Natural killer cell (primary cell): Measurements from ENCODE around the gene COX19. TPM values are rescaled to one million over a fixed set of nuclear protein-coding genes. Genes with fewer than 3 reads are reported as not detected.

Experiments used
- ATAC-seq, 3 donors: fragments of 150-1000 bp in 2 of 3; fragments of 200-7000 bp in 1 of 3; cut with Tn5 transposase; 1 replicate in 1 of 3; 2 replicates in 2 of 3; pipeline ENCODE4 v1.10.0; 2021; ENCODE audit warnings: mild to moderate bottlenecking in 2 of 3, moderate library complexity in 2 of 3
- DNase-seq, 2 donors: peaks; one replicate each; pipeline versions ENCODE4 v3.0.0 to v3.0.0-alpha.2; 2013 to 2021; ENCODE audit warnings: mixed read lengths in 1 of 2
- H3K27ac ChIP-seq: one replicate; pipeline ENCODE4 v1.5.1; 2013; ENCODE audit warnings: mild to moderate bottlenecking, low read length
- H3K27me3 ChIP-seq: one replicate; pipeline ENCODE4 v1.6.1; 2013; ENCODE audit warnings: low read length; ENCODE audit not compliant: control insufficient read depth, insufficient read depth
- H3K36me3 ChIP-seq: one replicate; pipeline ENCODE4 v1.6.1; 2013; ENCODE audit warnings: low read length; ENCODE audit not compliant: control insufficient read depth, insufficient read depth
- H3K4me1 ChIP-seq: one replicate; pipeline ENCODE4 v1.6.1; 2013; ENCODE audit warnings: low read length; ENCODE audit not compliant: control insufficient read depth, insufficient read depth
- H3K4me3 ChIP-seq: one replicate; pipeline ENCODE4 v1.5.1; 2013; ENCODE audit warnings: low read length
- H3K9me3 ChIP-seq: one replicate; pipeline ENCODE4 v1.6.1; 2013; ENCODE audit warnings: low read length; ENCODE audit not compliant: control insufficient read depth, insufficient read depth
- H3K27ac Mint-ChIP-seq, 2 donors: one replicate each; pipeline ENCODE4 v1.8.0; 2022; ENCODE audit warnings: mild to moderate bottlenecking in 2 of 2, mixed read lengths in 2 of 2, moderate library complexity in 1 of 2
- H3K27me3 Mint-ChIP-seq, 2 donors: one replicate each; pipeline ENCODE4 v1.8.0; 2022; ENCODE audit warnings: low read depth in 2 of 2, mixed read lengths in 2 of 2
- H3K36me3 Mint-ChIP-seq: one replicate; pipeline ENCODE4 v1.8.0; 2022; ENCODE audit warnings: mixed read lengths
- H3K4me1 Mint-ChIP-seq, 2 donors: one replicate each; pipeline ENCODE4 v1.8.0; 2022; ENCODE audit warnings: mixed read lengths in 2 of 2
- H3K4me3 Mint-ChIP-seq: one replicate; pipeline ENCODE4 v1.8.0; 2022; ENCODE audit warnings: mild to moderate bottlenecking, moderate library complexity, mixed read lengths
- H3K9me3 Mint-ChIP-seq, 2 donors: one replicate each; pipeline ENCODE4 v1.8.0; 2022; ENCODE audit warnings: mixed read lengths in 2 of 2
- CTCF ChIP-seq: fragments of 200-600 bp; IDR thresholded peaks from one replicate; pipeline ENCODE4 v1.8.0; 2022; ENCODE audit warnings: antibody characterized with exemption
- WGBS: methylation state at CpG from one replicate; pipeline ENCODE4 v1.1.7; 2013; ENCODE audit warnings: missing lambda C conversion rate; ENCODE audit not compliant: insufficient coverage; 5-methylcytosine and 5-hydroxymethylcytosine counted together
- intact Hi-C: fragments of 100-400 bp; cut with micrococcal nuclease; formaldehyde crosslinking; loops from one replicate; pipeline ENCODE4 v1.14.2; 2022
- total RNA-seq, 4 donors: library from RNA; stranded (reverse); fragments of 120-200 nt in 1 of 4; gene quantifications; one replicate each; pipeline versions ENCODE4 v1.2.3 to v1.2.4, GENCODE V29; 2013 to 2022

COX19 gene
- total RNA-seq, 3 donors from 2014 or later (not counting 1 experiment from before 2014, with no cell fraction given) = 33.6 to 38.3 (median 33.6) TPM

GRCh38 chr7:996079-996872, 20.9 kb upstream of the COX19 start:
- no peak for TF ChIP-seq CTCF
- H3K36me3 ChIP-seq = no peaks in the 10 kb centered on the region
- H3K27me3 Mint-ChIP-seq = no peaks in the 10 kb centered on the region
- no peak for DNase-seq
- H3K27me3 ChIP-seq = no peaks in the 10 kb centered on the region
- H3K4me3 Mint-ChIP-seq = no peak overlapping the region
- intact Hi-C loops = no loop called here
- H3K36me3 Mint-ChIP-seq = no peaks in the 10 kb centered on the region
- H3K9me3 ChIP-seq = no peaks in the 10 kb centered on the region
- no peak for ATAC-seq
- peaks cover 31% of the 10 kb centered on the region for H3K4me1 ChIP-seq
- H3K27ac Mint-ChIP-seq = no peak overlapping the region
- WGBS = 69% methylated on average over 38 of the region's 38 CpGs
- no peak overlapping the region for H3K4me3 ChIP-seq
- no peak overlapping the region for H3K27ac ChIP-seq
- H3K9me3 Mint-ChIP-seq = no peaks in the 10 kb centered on the region
- H3K4me1 Mint-ChIP-seq = peaks cover 5 to 17% of the 10 kb centered on the region in 2 donors

GRCh38 chr7:995571-995970, 20.2 kb upstream of the COX19 start:
- H3K4me1 ChIP-seq = peaks cover 26% of the 10 kb centered on the region
- no peaks in the 10 kb centered on the region for H3K27me3 Mint-ChIP-seq
- intact Hi-C loops = no loop called here
- WGBS = 88% methylated on average over 14 of the region's 14 CpGs
- no peak for TF ChIP-seq CTCF
- ATAC-seq (no peak), DNase-seq (no peak)
- no peak overlapping the region for H3K4me3 Mint-ChIP-seq
- H3K4me3 ChIP-seq = no peak overlapping the region
- no peaks in the 10 kb centered on the region for H3K36me3 ChIP-seq
- no peak overlapping the region for H3K27ac Mint-ChIP-seq
- no peaks in the 10 kb centered on the region for H3K9me3 Mint-ChIP-seq
- no peaks in the 10 kb centered on the region for H3K27me3 ChIP-seq
- H3K4me1 Mint-ChIP-seq = peaks cover 5 to 10% of the 10 kb centered on the region in 2 donors
- H3K36me3 Mint-ChIP-seq = no peaks in the 10 kb centered on the region
- H3K9me3 ChIP-seq = no peaks in the 10 kb centered on the region
- no peak overlapping the region for H3K27ac ChIP-seq

- Mint-ChIP-seq H3K36me3 (no peaks in the 10 kb centered on the region), H3K4me1 (peaks cover 5 to 8% of the 10 kb centered on the region in 2 donors), H3K27me3 (no peaks in the 10 kb centered on the region), H3K27ac (no peak overlapping the region), H3K4me3 (no peak overlapping the region), H3K9me3 (no peaks in the 10 kb centered on the region)
- Histone ChIP-seq H3K27me3 (no peaks in the 10 kb centered on the region), H3K27ac (no peak overlapping the region), H3K4me3 (no peak overlapping the region), H3K9me3 (no peaks in the 10 kb centered on the region), H3K36me3 (no peaks in the 10 kb centered on the region), H3K4me1 (peaks cover 26% of the 10 kb centered on the region)
- ATAC-seq (no peak), DNase-seq (no peak)
- intact Hi-C loops = no loop called here
- 82% methylated on average over 28 of the region's 28 CpGs for WGBS
- TF ChIP-seq CTCF = no peak
These were observed 19.4 kb upstream of the COX19 start for GRCh38 chr7:994592-995308.
